IMR-90 (cell line): ENCODE measurements around the gene PAXX. TPM values are rescaled to one million over a fixed set of nuclear protein-coding genes. Genes with fewer than 3 reads are reported as not detected.

Experiments
- ATAC-seq: fragments of 200-7000 bp; cut with Tn5 transposase; 2 replicates; pipeline ENCODE4 v1.9.1; 2020; ENCODE audit warnings: low read depth, mild to moderate bottlenecking, moderate library complexity
- BruUV-seq: library from RNA; stranded (reverse); fragments of 400-500 nt; replicated peaks from 2 replicates; lab custom pipeline; 2021; lab: Mats Ljungman, UMichigan
- CTCF ChIA-PET: fragments of 300-600 bp; formaldehyde crosslinking; extraction: SDS; loops from one replicate; lab custom pipeline; 2021; ENCODE audit warnings: antibody characterized with exemption; lab: Yijun Ruan, JAX
- POLR2A ChIA-PET: fragments of 300-600 bp; sonication (Branson Sonifier 250); formaldehyde crosslinking; loops from one replicate; lab custom pipeline; 2022; ENCODE audit warnings: antibody characterized with exemption; ENCODE audit not compliant: unreplicated experiment; lab: Charles Lee
- DNase-seq: peaks from one replicate; pipeline ENCODE4 v3.0.0; 2013
- H2AFZ ChIP-seq: replicated peaks from 2 replicates; pipeline ENCODE3; 2013; ENCODE audit warnings: low read length, mild to moderate bottlenecking; ENCODE audit not compliant: poor library complexity
- H2AK5ac ChIP-seq: 2 replicates; pipeline ENCODE4 v1.6.1; 2013; ENCODE audit warnings: low read depth, low read length, inconsistent platforms
- H2AK9ac ChIP-seq: replicated peaks from 2 replicates; pipeline ENCODE3; 2013; ENCODE audit warnings: mild to moderate bottlenecking, low read depth, low read length, moderate library complexity; ENCODE audit not compliant: poor library complexity
- H2BK120ac ChIP-seq: 2 replicates; pipeline ENCODE4 v1.6.1; 2013; ENCODE audit warnings: low read depth, low read length, inconsistent platforms
- H2BK15ac ChIP-seq: 3 replicates; pipeline ENCODE4 v1.6.1; 2013; ENCODE audit warnings: low read depth, low read length, inconsistent platforms
- H2BK20ac ChIP-seq: 2 replicates; pipeline ENCODE4 v1.6.1; 2013; ENCODE audit warnings: low read depth, mild to moderate bottlenecking, inconsistent platforms, low read length, moderate library complexity
- H2BK5ac ChIP-seq: 2 replicates; pipeline ENCODE4 v1.6.1; 2013; ENCODE audit warnings: mild to moderate bottlenecking, low read depth, low read length, inconsistent platforms; ENCODE audit not compliant: poor library complexity, severe bottlenecking
- H3K14ac ChIP-seq: replicated peaks from 2 replicates; pipeline ENCODE4 v1.6.1; 2013; ENCODE audit warnings: low read depth, low read length, inconsistent platforms
- H3K18ac ChIP-seq: 2 replicates; pipeline ENCODE4 v1.6.1; 2013; ENCODE audit warnings: low read depth, low read length, control low read depth
- H3K23ac ChIP-seq: 2 replicates; pipeline ENCODE4 v1.6.1; 2013; ENCODE audit warnings: low read depth, low read length, inconsistent platforms
- H3K27ac ChIP-seq: 2 replicates; pipeline ENCODE4 v1.5.1; 2013; ENCODE audit warnings: mild to moderate bottlenecking, control low read depth, low read length; ENCODE audit not compliant: insufficient read depth
- H3K27me3 ChIP-seq: 2 replicates; pipeline ENCODE4 v1.6.1; 2013; ENCODE audit warnings: low read length; ENCODE audit not compliant: control insufficient read depth, insufficient read depth
- H3K36me3 ChIP-seq: 2 replicates; pipeline ENCODE4 v1.6.1; 2013; ENCODE audit warnings: low read length, mixed read lengths; ENCODE audit not compliant: control insufficient read depth, insufficient read depth
- H3K4ac ChIP-seq: 2 replicates; pipeline ENCODE4 v1.6.1; 2013; ENCODE audit warnings: low read depth, low read length, inconsistent platforms
- H3K4me1 ChIP-seq: 2 replicates; pipeline ENCODE4 v1.6.1; 2013; ENCODE audit warnings: low read length, mixed read lengths; ENCODE audit not compliant: control insufficient read depth, insufficient read depth
- H3K4me2 ChIP-seq: 2 replicates; pipeline ENCODE4 v1.6.1; 2013; ENCODE audit warnings: low read depth, mild to moderate bottlenecking, control low read depth, low read length, moderate library complexity
- H3K4me3 ChIP-seq: 2 replicates; pipeline ENCODE4 v1.5.1; 2013; ENCODE audit warnings: low read depth, mild to moderate bottlenecking, control low read depth, low read length, moderate library complexity; ENCODE audit not compliant: insufficient read depth
- H3K56ac ChIP-seq: 2 replicates; pipeline ENCODE4 v1.6.1; 2013; ENCODE audit warnings: low read length, inconsistent platforms; ENCODE audit not compliant: insufficient read depth; ENCODE audit errors: extremely low read depth
- H3K79me1 ChIP-seq, 2 experiments: 2 replicates each; pipeline ENCODE4 v1.6.1; 2013; ENCODE audit warnings: low read length in 2 of 2, inconsistent platforms in 1 of 2, low read depth in 1 of 2
- H3K9ac ChIP-seq: 2 replicates; pipeline ENCODE4 v1.6.1; 2013; ENCODE audit warnings: low read depth, low read length, control low read depth
- H3K9me1 ChIP-seq: 2 replicates; pipeline ENCODE4 v1.6.1; 2013; ENCODE audit warnings: low read length, inconsistent platforms; ENCODE audit not compliant: insufficient read depth
- H3K9me3 ChIP-seq: 2 replicates; pipeline ENCODE4 v1.6.1; 2013; ENCODE audit warnings: low read length; ENCODE audit not compliant: control insufficient read depth, insufficient read depth
- H4K20me1 ChIP-seq: 2 replicates; pipeline ENCODE4 v1.6.1; 2013; ENCODE audit warnings: low read length, inconsistent platforms; ENCODE audit not compliant: insufficient read depth
- H4K5ac ChIP-seq: 2 replicates; pipeline ENCODE4 v1.6.1; 2013; ENCODE audit warnings: mild to moderate bottlenecking, low read depth, low read length, control low read depth
- H4K8ac ChIP-seq, 2 experiments: 2 replicates each; pipeline ENCODE4 v1.6.1; 2013; ENCODE audit warnings: low read depth in 2 of 2, low read length in 2 of 2, control low read depth in 1 of 2, inconsistent platforms in 1 of 2
- H4K91ac ChIP-seq: 2 replicates; pipeline ENCODE4 v1.6.1; 2013; ENCODE audit warnings: low read depth, low read length, inconsistent platforms; ENCODE audit not compliant: insufficient read depth
- BHLHE40 ChIP-seq: fragments of 150-350 bp; IDR thresholded peaks from 2 replicates; pipeline ENCODE4 v1.6.1; 2016; ENCODE audit warnings: mild to moderate bottlenecking, low read depth, low read length
- CEBPB ChIP-seq: IDR thresholded peaks from 2 replicates; pipeline ENCODE4 v1.6.1; 2012; ENCODE audit warnings: low read depth, low read length, improper control_type of control experiment
- CTCF ChIP-seq: conservative IDR thresholded peaks from 2 replicates; pipeline ENCODE4 v1.5.1; 2012; ENCODE audit warnings: mild to moderate bottlenecking, low read depth, low read length, improper control_type of control experiment
- ELK1 ChIP-seq: fragments of 150-350 bp; IDR thresholded peaks from 2 replicates; pipeline ENCODE4 v1.6.1; 2016; ENCODE audit warnings: low read depth, mild to moderate bottlenecking, low read length, moderate library complexity, borderline replicate concordance
- FOS ChIP-seq: fragments of 150-350 bp; IDR thresholded peaks from 2 replicates; pipeline ENCODE4 v1.6.1; 2016; ENCODE audit warnings: low read depth, low read length
- MAFK ChIP-seq: IDR thresholded peaks from 2 replicates; pipeline ENCODE4 v1.6.1; 2012; ENCODE audit warnings: low read depth, low read length, improper control_type of control experiment
- MXI1 ChIP-seq: IDR thresholded peaks from 2 replicates; pipeline ENCODE4 v1.6.1; 2012; ENCODE audit warnings: low read depth, mild to moderate bottlenecking, low read length, moderate library complexity, borderline replicate concordance
- RCOR1 ChIP-seq: IDR thresholded peaks from 2 replicates; pipeline ENCODE4 v1.6.1; 2012; ENCODE audit warnings: mild to moderate bottlenecking, low read length, improper control_type of control experiment; ENCODE audit not compliant: insufficient replicate concordance
- RFX5 ChIP-seq: IDR thresholded peaks from 2 replicates; pipeline ENCODE4 v1.8.0; 2012; ENCODE audit warnings: low read depth, mild to moderate bottlenecking, low read length, moderate library complexity
- USF2 ChIP-seq: fragments of 150-350 bp; IDR thresholded peaks from 2 replicates; pipeline ENCODE4 v1.6.1; 2017; ENCODE audit warnings: mild to moderate bottlenecking, antibody characterized with exemption, low read length, low read depth
- WGBS, 2 experiments: methylation state at CpG; one replicate each; pipeline versions ENCODE4 v1.1.5 to v1.1.7; 2013; ENCODE audit warnings: missing lambda C conversion rate in 2 of 2; ENCODE audit not compliant: insufficient read length in 1 of 2; ENCODE audit errors: extremely low coverage in 2 of 2; 5-methylcytosine and 5-hydroxymethylcytosine counted together
- dilution Hi-C: fragments of 300-500 bp; cut with HindIII; formaldehyde crosslinking; loops from one replicate; pipeline ENCODE4 v1.14.3; 2018; ENCODE audit warnings: low sequenced_read_pairs; ENCODE audit not compliant: unreplicated experiment
- in situ Hi-C: fragments of 300-500 bp; cut with MboI; formaldehyde crosslinking; loops from 3 replicates; pipeline ENCODE4 v1.14.3; 2019; ENCODE audit warnings: low sequenced_read_pairs, inconsistent platforms, mixed read lengths
- intact Hi-C: fragments of 100-400 bp; cut with micrococcal nuclease; formaldehyde crosslinking; loops from 2 replicates; pipeline ENCODE4 v1.10.0; 2022
- polyA plus RNA-seq, 3 experiments: library from polyadenylated mRNA; depleted of rRNA; stranded (reverse); fragments of >200 nt; gene quantifications; 2 replicates each; pipeline ENCODE4 v1.2.3, GENCODE V29; 2012; ENCODE audit warnings: low replicate concordance in 1 of 3
- total RNA-seq: library from RNA; depleted of rRNA; stranded (reverse); fragments of >200 nt; gene quantifications from 2 replicates; pipeline ENCODE4 v1.2.3, GENCODE V29; 2012

PAXX gene
- total and polyA plus RNA-seq, 2 of the 4 experiments (the other 2 are of a cell fraction), result 5.7 to 24.6 TPM

DNA sequence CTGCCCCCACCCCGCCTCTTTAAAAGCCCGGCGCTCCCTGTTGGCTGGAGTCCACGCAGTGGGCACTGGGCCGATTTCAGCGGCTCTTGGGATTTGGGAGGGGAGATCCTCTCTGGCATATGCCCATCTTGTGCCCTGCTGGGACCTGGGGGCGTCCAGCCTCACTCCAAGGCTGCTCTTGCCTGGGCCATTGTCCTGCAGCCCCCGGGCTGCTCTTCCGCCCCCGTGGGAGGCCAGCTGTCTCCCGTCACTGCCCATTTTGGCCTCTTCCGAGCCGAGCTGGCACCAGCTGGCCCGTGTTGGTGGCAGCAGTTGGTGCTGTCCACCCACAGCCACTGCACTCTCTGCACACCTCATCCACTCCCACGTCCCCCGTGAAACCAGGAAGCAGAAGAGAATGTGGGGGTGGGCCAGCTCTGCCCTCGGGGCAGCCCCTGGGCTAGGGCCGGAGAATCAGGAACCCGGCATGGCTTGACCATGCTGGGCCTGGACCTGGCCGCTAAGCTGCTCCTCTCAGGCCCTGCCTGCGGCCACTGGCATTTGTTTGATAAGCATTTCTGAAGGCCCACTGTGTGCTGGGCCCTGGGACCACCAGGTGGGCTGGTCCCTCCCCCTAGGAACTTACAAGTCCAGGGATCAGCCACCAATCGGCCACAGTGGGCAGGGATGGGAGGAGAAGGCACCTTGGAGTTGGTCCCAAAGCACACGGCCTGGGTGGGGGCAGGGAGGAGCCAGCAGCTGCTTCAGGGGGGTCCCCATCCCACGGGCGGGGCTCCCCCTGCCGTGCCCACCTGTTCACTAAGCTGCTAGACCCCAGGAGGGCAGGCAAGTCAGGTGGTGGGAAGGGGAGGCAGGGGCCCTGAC lies 45.0 kb upstream of the PAXX start:
- Histone ChIP-seq H3K4me3 (no peak overlapping the region), H2AK5ac (no peak overlapping the region), H3K27ac (no peak overlapping the region), H4K20me1 (peaks cover 14% of the 10 kb centered on the region), H3K79me1 (peaks cover 0 to 20% of the 10 kb centered on the region in 2 experiments; a peak in 3 of 4 replicates), H2BK120ac (no peak overlapping the region), H3K18ac (no peak overlapping the region), H2AFZ (peak overlapping the region; percentile 76), H4K91ac (no peak overlapping the region), H3K4me1 (peaks cover 4% of the 10 kb centered on the region), H2BK5ac (no peak overlapping the region), H4K8ac (no peak overlapping the region), H2BK20ac (no peak overlapping the region), H2BK15ac (no peak overlapping the region), H3K14ac (no peak overlapping the region), H2AK9ac (peak overlapping the region; percentile 42), H3K9ac (no peak overlapping the region), H3K36me3 (peaks cover 7% of the 10 kb centered on the region), H4K5ac (no peak overlapping the region), H3K56ac (no peak overlapping the region), H3K9me3 (no peaks in the 10 kb centered on the region), H3K9me1 (peaks cover 4% of the 10 kb centered on the region), H3K4ac (no peak overlapping the region), H3K23ac (no peak overlapping the region), H3K27me3 (no peaks in the 10 kb centered on the region), H3K4me2 (no peak overlapping the region)
- ChIA-PET CTCF (interaction anchor here (0.6 to 2.0 kb wide), 8 partner anchors 9 to 88 kb away, joined by 3 to 27 read pairs (median 4); no protein-coding TSS in a partner anchor), POLR2A (no interaction called here)
- no peak for ATAC-seq
- dilution Hi-C loops, result no loop called here
- in situ Hi-C loops, result no loop called here
- TF ChIP-seq MAFK, result no peak
- TF ChIP-seq ELK1, result no peak
- no peak for TF ChIP-seq RCOR1
- no peak for TF ChIP-seq USF2
- no peak for TF ChIP-seq BHLHE40
- TF ChIP-seq CEBPB, result no peak
- no peak for TF ChIP-seq MXI1
- TF ChIP-seq RFX5, result no peak
- TF ChIP-seq FOS, result no peak
- TF ChIP-seq CTCF, result no peak
- no peak for DNase-seq
- 56% methylated on average over 6 of the region's 26 CpGs; no CpG with 5 or more reads in 1 of the 2 experiments for WGBS, 2 experiments
- no TSS peak for BruUV-seq
- intact Hi-C loops, result no loop called here
